ENCODE results near the gene SQSTM1. TPM values are rescaled to one million over a fixed set of nuclear protein-coding genes. Genes with fewer than 3 reads are reported as not detected.

Gene SQSTM1
- total RNA-seq, 2 experiments from 2014 or later = 130 to 198 TPM

GRCh38 chr5:179885491-179886090 lies 64.9 kb downstream of the SQSTM1 start:
- DNase-seq (no peak), ATAC-seq (no peak)
- no peak overlapping the region for H3K27ac Mint-ChIP-seq
- H3K36me3 Mint-ChIP-seq = peaks cover 74% of the 10 kb centered on the region
- CTCF ChIA-PET = no interaction called here
- no peaks in the 10 kb centered on the region for H3K4me1 Mint-ChIP-seq
- peaks cover 5% of the 10 kb centered on the region for H3K9me3 Mint-ChIP-seq (ENCODE audit: low read depth)
- no peak overlapping the region for H3K4me3 Mint-ChIP-seq
- H3K27me3 Mint-ChIP-seq = no peaks in the 10 kb centered on the region

- Mint-ChIP-seq H3K27ac (no peak overlapping the region), H3K27me3 (no peaks in the 10 kb centered on the region), H3K4me1 (no peaks in the 10 kb centered on the region), H3K36me3 (peaks cover 71% of the 10 kb centered on the region), H3K4me3 (no peak overlapping the region), H3K9me3 (ENCODE audit: low read depth) (peaks cover 5% of the 10 kb centered on the region)
- ATAC-seq (no peak), DNase-seq (no peak)
- CTCF ChIA-PET = no interaction called here
Measured at GRCh38 chr5:179886190-179886911, 65.6 kb downstream of the SQSTM1 start.

GRCh38 chr5:179887095-179887494 lies 66.4 kb downstream of the SQSTM1 start:
- H3K4me1 Mint-ChIP-seq = no peaks in the 10 kb centered on the region
- H3K9me3 Mint-ChIP-seq (ENCODE audit: low read depth) = peaks cover 4% of the 10 kb centered on the region
- no peak for ATAC-seq
- no peak overlapping the region for H3K4me3 Mint-ChIP-seq
- no peak overlapping the region for H3K27ac Mint-ChIP-seq
- CTCF ChIA-PET = no interaction called here
- DNase-seq = no peak
- H3K36me3 Mint-ChIP-seq = peaks cover 69% of the 10 kb centered on the region
- H3K27me3 Mint-ChIP-seq = no peaks in the 10 kb centered on the region

Small RNAs within 50 kb of the gene (microRNA-seq; reads per million reads assigned to microRNA genes)
- gene MIR1229 = 3.4 reads per million

Other genes with a start within 250 kb of the SQSTM1 start
- 1,000 to 10,000 TPM in 1 of 2 experiments, 100 to 1,000 TPM in 1; 811 to 1,007 TPM for gene HNRNPH1, start 197.2 kb upstream of the SQSTM1 start, total RNA-seq
- under 1 TPM in 1 of 2 experiments, not detected in 1; 0.59 TPM for gene CBY3, start 139.9 kb upstream of the SQSTM1 start, total RNA-seq
- gene CANX, start 121.9 kb upstream of the SQSTM1 start, total RNA-seq = 100 to 1,000 TPM; 273 to 457 TPM
- gene MAML1, start 88.1 kb upstream of the SQSTM1 start, total RNA-seq = 10 to 100 TPM; 34.7 to 34.9 TPM
- 1 to 10 TPM in 1 of 2 experiments, under 1 TPM in 1; 0.91 to 1.5 TPM for gene LTC4S, start 26.9 kb upstream of the SQSTM1 start, total RNA-seq
- 100 to 1,000 TPM; 100 to 116 TPM for gene MGAT4B, start 14.0 kb upstream of the SQSTM1 start, total RNA-seq
- 10 to 100 TPM; 20.2 to 21.4 TPM for gene MRNIP, start 37.9 kb downstream of the SQSTM1 start, total RNA-seq
- gene TBC1D9B, start 87.0 kb downstream of the SQSTM1 start, total RNA-seq = 10 to 100 TPM; 71.6 to 83.3 TPM